Skeletal muscle tissue (tissue), 4 donors: Measurements from ENCODE around the gene KDELR3. TPM values are rescaled to one million over a fixed set of nuclear protein-coding genes. Genes with fewer than 3 reads are reported as not detected.

Experiments
- H3K27ac ChIP-seq: one replicate; pipeline ENCODE4 v1.7.0; 2013; ENCODE audit warnings: mild to moderate bottlenecking, low read depth, low read length, inconsistent platforms
- H3K27me3 ChIP-seq, 3 donors: one replicate each; pipeline ENCODE4 v1.7.0; 2013; ENCODE audit warnings: low read length in 3 of 3; ENCODE audit not compliant: control insufficient read depth in 3 of 3, insufficient read depth in 3 of 3
- H3K36me3 ChIP-seq, 3 donors: one replicate each; pipeline ENCODE4 v1.7.0; 2013; ENCODE audit warnings: low read length in 3 of 3; ENCODE audit not compliant: control insufficient read depth in 3 of 3, insufficient read depth in 3 of 3
- H3K4me1 ChIP-seq, 3 donors: one replicate each; pipeline ENCODE4 v1.7.0; 2013; ENCODE audit warnings: low read length in 3 of 3, mild to moderate bottlenecking in 3 of 3; ENCODE audit not compliant: control insufficient read depth in 3 of 3, insufficient read depth in 3 of 3
- H3K4me3 ChIP-seq, 3 donors: one replicate each; pipeline ENCODE4 v1.7.0; 2013; ENCODE audit warnings: low read length in 3 of 3
- H3K9ac ChIP-seq, 3 donors: one replicate each; pipeline ENCODE4 v1.7.0; 2013; ENCODE audit warnings: low read length in 3 of 3, mild to moderate bottlenecking in 3 of 3, moderate library complexity in 2 of 3, low read depth in 1 of 3
- H3K9me3 ChIP-seq, 3 donors: one replicate each; pipeline ENCODE4 v1.7.0; 2013; ENCODE audit warnings: low read length in 3 of 3; ENCODE audit not compliant: control insufficient read depth in 3 of 3
- total RNA-seq: library from RNA; depleted of rRNA; stranded (reverse); fragments of >200 nt; gene quantifications from one replicate; pipeline ENCODE4 v1.2.3, GENCODE V29; 2014
- donor health status: Osteomylitis.

KDELR3 gene
- total RNA-seq, 1 donor from 2014 or later: 32.9 TPM

- peaks cover 0 to 3% (median 0%) of the 10 kb centered on the region in 3 donors for H3K4me1 ChIP-seq
- H3K27me3 ChIP-seq: no peaks in the 10 kb centered on the region
- H3K27ac ChIP-seq: no peak overlapping the region
- H3K4me3 ChIP-seq: no peak overlapping the region
- no peaks in the 10 kb centered on the region for H3K9me3 ChIP-seq
- peaks cover 38 to 66% (median 55%) of the 10 kb centered on the region in 3 donors for H3K36me3 ChIP-seq
- H3K9ac ChIP-seq: no peak overlapping the region
Observed at GRCh38 chr22:38481871-38482332, 14.0 kb downstream of the KDELR3 start.

- H3K9ac ChIP-seq: no peak overlapping the region
- peaks cover 45 to 74% (median 58%) of the 10 kb centered on the region in 3 donors for H3K36me3 ChIP-seq
- no peaks in the 10 kb centered on the region for H3K27me3 ChIP-seq
- no peaks in the 10 kb centered on the region for H3K9me3 ChIP-seq
- no peak overlapping the region for H3K4me3 ChIP-seq
- H3K27ac ChIP-seq: no peak overlapping the region
- H3K4me1 ChIP-seq: peaks cover 0 to 4% (median 0%) of the 10 kb centered on the region in 3 donors
Observed at GRCh38 chr22:38482662-38483308, 14.9 kb downstream of the KDELR3 start.

GRCh38 chr22:38484244-38484643 is 16.3 kb downstream of the KDELR3 start:
- no peak overlapping the region for H3K27ac ChIP-seq
- no peak overlapping the region for H3K9ac ChIP-seq
- no peaks in the 10 kb centered on the region for H3K27me3 ChIP-seq
- H3K4me1 ChIP-seq: peaks cover 0 to 9% (median 0%) of the 10 kb centered on the region in 3 donors
- no peak overlapping the region for H3K4me3 ChIP-seq
- H3K36me3 ChIP-seq: peaks cover 54 to 87% (median 72%) of the 10 kb centered on the region in 3 donors
- no peaks in the 10 kb centered on the region for H3K9me3 ChIP-seq

GRCh38 chr22:38485783-38486182 is 17.9 kb downstream of the KDELR3 start:
- Histone ChIP-seq H3K27me3 (no peaks in the 10 kb centered on the region), H3K4me1 (peaks cover 0 to 11% (median 3%) of the 10 kb centered on the region in 3 donors), H3K4me3 (no peak overlapping the region), H3K9ac (no peak overlapping the region), H3K27ac (no peak overlapping the region), H3K36me3 (peaks cover 65 to 94% (median 86%) of the 10 kb centered on the region in 3 donors), H3K9me3 (no peaks in the 10 kb centered on the region)

- Histone ChIP-seq H3K4me1 (peaks cover 3 to 13% (median 10%) of the 10 kb centered on the region in 3 donors), H3K9me3 (no peaks in the 10 kb centered on the region), H3K36me3 (peaks cover 77 to 91% (median 86%) of the 10 kb centered on the region in 3 donors), H3K4me3 (no peak overlapping the region), H3K27me3 (no peaks in the 10 kb centered on the region), H3K9ac (no peak overlapping the region), H3K27ac (no peak overlapping the region)
Observed at GRCh38 chr22:38487946-38488345, 20.1 kb downstream of the KDELR3 start.

- Histone ChIP-seq H3K27ac (no peak overlapping the region), H3K9me3 (no peaks in the 10 kb centered on the region), H3K36me3 (peaks cover 79 to 91% (median 87%) of the 10 kb centered on the region in 3 donors), H3K4me3 (no peak overlapping the region), H3K4me1 (peaks cover 3 to 13% (median 10%) of the 10 kb centered on the region in 3 donors), H3K9ac (no peak overlapping the region), H3K27me3 (no peaks in the 10 kb centered on the region)
Observed at GRCh38 chr22:38489142-38489541, 21.2 kb downstream of the KDELR3 start.

GRCh38 chr22:38489561-38490145 is 21.8 kb downstream of the KDELR3 start:
- peaks cover 79 to 91% (median 87%) of the 10 kb centered on the region in 3 donors for H3K36me3 ChIP-seq
- H3K4me3 ChIP-seq: no peak overlapping the region
- no peaks in the 10 kb centered on the region for H3K27me3 ChIP-seq
- H3K27ac ChIP-seq: peak overlapping the region; percentile 54
- H3K9ac ChIP-seq: no peak overlapping the region
- no peaks in the 10 kb centered on the region for H3K9me3 ChIP-seq
- H3K4me1 ChIP-seq: peaks cover 3 to 13% (median 10%) of the 10 kb centered on the region in 3 donors

- H3K27me3 ChIP-seq: no peaks in the 10 kb centered on the region
- no peaks in the 10 kb centered on the region for H3K9me3 ChIP-seq
- H3K4me1 ChIP-seq: peaks cover 3 to 13% (median 10%) of the 10 kb centered on the region in 3 donors
- no peak overlapping the region for H3K4me3 ChIP-seq
- H3K9ac ChIP-seq: no peak overlapping the region
- H3K27ac ChIP-seq: peak overlapping the region; percentile 54
- H3K36me3 ChIP-seq: peaks cover 79 to 91% (median 88%) of the 10 kb centered on the region in 3 donors
Observed at GRCh38 chr22:38490475-38490874, 22.6 kb downstream of the KDELR3 start.

GRCh38 chr22:38490915-38491314 is 23.0 kb downstream of the KDELR3 start:
- H3K27ac ChIP-seq: peak overlapping the region; percentile 54
- peaks cover 80 to 92% (median 90%) of the 10 kb centered on the region in 3 donors for H3K36me3 ChIP-seq
- no peak overlapping the region for H3K9ac ChIP-seq
- H3K4me1 ChIP-seq: peaks cover 3 to 12% (median 10%) of the 10 kb centered on the region in 3 donors
- H3K4me3 ChIP-seq: no peak overlapping the region
- H3K9me3 ChIP-seq: no peaks in the 10 kb centered on the region
- no peaks in the 10 kb centered on the region for H3K27me3 ChIP-seq

- Histone ChIP-seq H3K4me1 (peaks cover 3 to 10% (median 10%) of the 10 kb centered on the region in 3 donors), H3K9me3 (no peaks in the 10 kb centered on the region), H3K36me3 (peaks cover 80 to 92% (median 90%) of the 10 kb centered on the region in 3 donors), H3K4me3 (no peak overlapping the region), H3K27ac (no peak overlapping the region), H3K27me3 (no peaks in the 10 kb centered on the region), H3K9ac (no peak overlapping the region)
Observed at GRCh38 chr22:38491707-38492348, 23.9 kb downstream of the KDELR3 start.
